SIG-M5 (cell line): Measurements from ENCODE around the gene S100A2.
"Not testable (repeated sequence)": the region's sequence is repeated elsewhere in the genome, so short reads cannot be mapped to it uniquely, and the experiment has no call there.

Source experiments
- DNase-seq: peaks from one replicate; lab custom pipeline; 2025; lab: John Stamatoyannopoulos, UW

S100A2 gene

DNA sequence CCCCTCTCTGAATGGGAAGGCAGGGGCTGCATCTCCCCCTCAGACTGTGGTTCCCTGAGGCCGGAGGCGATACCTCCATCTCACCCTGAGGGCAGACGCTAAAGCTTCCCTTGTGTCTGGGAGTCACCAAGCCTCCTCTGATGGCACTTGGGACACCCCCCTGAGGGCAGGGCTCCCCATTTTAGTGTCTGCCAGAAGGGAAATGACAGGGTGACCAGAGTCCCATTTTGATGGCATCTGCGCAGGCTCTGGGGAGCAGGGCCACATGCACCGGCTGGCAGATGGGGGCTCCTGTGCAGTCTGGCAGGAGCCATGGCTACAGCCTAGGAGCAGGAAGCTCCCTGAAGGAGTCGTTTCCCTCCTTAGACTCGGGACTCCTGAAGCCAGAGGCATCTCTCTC lies 1.7 kb downstream of the S100A2 start:
- DNase-seq, result no peak

DNA sequence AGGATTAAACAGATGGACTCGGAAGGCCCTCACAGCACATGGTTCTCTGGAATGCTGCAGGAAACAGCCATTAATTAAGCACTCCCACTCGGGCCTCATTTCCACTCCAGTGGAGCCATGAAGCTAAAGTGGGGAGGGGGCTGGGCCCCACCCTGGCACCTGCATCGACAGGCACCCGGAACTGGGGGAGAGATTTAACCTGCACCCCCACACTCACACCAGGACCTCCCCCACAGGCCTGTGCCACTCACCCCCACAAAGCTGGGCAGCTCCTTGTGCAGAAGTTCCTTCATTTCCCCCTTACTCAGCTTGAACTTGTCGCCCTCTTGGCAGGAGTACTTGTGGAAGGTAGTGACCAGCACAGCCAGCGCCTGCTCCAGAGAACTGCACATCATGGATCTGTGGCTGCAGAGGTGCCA lies 2.2 kb downstream of the S100A2 start:
- DNase-seq, result no peak

DNA sequence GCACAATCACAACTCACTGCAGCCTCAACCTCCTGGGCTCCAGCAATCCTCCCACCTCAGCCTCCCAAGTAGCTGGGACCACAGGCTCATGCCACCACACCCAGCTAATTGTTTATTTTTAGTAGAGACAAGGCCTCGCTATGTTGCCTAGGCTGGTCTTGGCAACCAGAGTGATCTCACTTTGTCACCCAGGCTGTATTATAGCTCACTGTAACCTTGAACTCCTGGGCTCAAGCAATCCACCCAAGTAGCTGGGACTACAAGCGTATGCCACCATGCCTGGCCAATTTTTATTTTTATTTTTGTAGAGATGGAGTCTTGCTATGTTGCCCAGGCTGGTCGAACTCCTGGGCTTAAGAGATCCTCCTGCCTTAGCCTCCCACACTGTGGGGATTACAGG lies 3.6 kb downstream of the S100A2 start:
- DNase-seq, result not testable (repeated sequence)

DNA sequence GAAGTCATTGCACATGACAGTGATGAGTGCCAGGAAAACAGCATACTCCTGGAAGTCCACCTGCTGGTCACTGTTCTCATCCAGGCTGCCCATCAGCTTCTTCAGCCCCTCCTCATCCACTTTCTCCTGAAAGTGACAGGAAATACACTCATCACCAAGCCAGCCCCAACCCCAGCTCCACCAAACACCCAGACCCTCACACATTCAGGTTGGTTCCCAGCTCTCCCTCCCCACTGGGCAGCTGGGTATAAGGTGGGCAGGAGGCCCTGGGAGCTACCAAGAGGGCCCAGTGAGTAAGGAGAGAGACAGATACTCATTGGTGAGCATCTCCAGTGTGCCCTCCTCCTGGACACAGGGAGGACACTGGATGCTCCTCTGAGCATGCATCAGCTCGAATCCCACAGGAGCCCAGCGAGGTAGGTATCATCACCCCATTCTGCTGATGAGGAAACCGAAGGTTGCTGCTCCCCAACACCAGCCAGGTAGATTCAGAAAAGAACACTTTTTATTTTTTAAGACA lies 4.1 kb downstream of the S100A2 start:
- no peak for DNase-seq

- no peak for DNase-seq
These were observed 4.7 kb downstream of the S100A2 start for GRCh38 chr1:153560771-153561465.

DNA sequence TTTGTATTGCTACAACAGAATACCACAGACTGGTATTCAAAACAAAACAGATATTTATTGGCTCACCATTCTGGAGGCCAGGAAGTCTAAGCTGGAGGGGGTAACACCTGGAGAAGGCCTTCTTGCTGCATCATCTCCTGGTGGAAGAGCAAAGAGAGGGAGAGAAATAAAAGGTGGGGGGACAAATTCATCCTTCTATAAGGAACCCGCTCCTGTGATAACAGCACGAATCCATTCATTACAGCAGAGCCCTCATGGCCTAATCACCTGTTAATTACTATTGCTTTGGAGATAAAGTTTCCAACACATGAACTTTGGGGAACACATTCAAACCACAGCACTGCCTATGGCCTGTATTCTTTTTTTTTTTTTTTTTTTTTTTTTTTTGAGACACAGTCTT lies 5.4 kb downstream of the S100A2 start:
- DNase-seq, result no peak

GRCh38 chr1:153557877-153558276 lies 7.8 kb downstream of the S100A2 start:
- DNase-seq, result no peak

GRCh38 chr1:153556348-153556747 lies 9.3 kb downstream of the S100A2 start:
- DNase-seq, result no peak

DNA sequence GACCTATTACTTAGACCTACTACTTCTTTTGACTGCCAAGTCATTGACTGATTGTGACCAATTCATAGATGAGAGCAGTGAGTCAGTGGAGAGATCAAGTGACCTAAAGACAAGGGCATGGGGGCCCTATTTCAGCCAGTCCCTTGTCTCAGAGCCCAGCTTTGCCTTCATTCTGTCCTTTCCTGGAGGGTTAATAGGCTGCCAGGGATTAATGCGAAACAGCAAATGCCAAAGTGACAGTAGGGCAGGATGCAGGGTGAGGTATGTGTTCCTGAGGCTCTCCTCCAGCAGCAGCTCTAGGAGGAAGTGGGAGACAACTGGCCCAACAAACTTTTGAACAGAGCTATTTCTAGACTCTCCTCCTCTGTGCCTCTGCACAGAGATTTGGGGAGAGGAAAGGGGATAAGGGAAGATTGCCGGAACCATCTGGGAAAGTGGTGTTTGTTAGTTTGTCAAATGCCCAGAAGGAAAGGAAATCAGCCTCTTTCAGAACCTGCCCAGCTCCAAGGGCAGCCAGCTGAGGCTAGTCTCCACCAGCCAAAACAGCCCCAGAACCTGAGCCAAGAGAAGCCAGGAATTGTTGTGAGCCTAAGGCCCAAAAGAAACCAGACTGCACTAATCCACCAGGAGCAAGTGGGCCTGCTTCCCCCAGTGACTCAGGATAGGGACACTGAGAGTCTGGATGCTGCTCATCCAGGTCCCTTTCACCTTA lies 11.7 kb downstream of the S100A2 start:
- no peak for DNase-seq

DNA sequence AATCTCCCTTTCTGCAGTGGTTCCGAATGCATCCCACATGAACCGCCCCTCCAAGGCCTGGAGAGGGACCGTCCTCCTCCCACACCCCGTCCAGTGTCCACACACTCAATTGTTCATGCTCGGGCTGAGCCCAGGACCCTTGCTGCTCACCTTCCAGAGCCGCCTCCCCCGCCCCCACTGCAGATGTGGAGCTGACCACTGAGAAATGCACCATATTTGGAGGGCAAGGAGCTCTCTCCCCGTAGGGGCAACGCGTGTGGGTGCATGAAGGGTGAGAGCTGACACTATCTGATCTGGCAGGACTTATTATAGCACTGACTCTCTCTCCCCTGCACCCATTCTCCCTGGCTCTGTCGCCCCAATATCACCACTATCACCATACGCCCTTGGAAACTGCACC lies 12.5 kb downstream of the S100A2 start:
- DNase-seq, result no peak

DNA sequence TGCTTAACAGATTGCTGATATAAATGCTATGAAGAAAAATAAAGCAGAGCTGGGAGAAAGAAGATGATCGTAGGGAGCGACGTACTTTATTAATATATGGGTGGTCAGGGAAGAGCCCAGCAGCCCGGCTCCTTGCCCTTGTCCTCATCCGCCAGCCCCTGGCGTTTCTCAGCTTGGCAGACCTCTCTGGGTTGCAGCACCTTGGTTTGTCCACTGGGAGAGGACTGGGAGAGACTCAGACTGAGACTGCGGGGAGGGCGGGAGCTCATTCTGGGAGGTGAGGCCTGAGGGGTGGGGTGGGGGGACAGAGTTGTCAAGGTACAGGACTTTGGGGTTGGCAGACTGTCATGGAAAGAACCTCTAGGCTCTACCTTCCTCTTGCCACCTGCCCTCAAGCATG lies 13.3 kb downstream of the S100A2 start:
- DNase-seq, result no peak

DNA sequence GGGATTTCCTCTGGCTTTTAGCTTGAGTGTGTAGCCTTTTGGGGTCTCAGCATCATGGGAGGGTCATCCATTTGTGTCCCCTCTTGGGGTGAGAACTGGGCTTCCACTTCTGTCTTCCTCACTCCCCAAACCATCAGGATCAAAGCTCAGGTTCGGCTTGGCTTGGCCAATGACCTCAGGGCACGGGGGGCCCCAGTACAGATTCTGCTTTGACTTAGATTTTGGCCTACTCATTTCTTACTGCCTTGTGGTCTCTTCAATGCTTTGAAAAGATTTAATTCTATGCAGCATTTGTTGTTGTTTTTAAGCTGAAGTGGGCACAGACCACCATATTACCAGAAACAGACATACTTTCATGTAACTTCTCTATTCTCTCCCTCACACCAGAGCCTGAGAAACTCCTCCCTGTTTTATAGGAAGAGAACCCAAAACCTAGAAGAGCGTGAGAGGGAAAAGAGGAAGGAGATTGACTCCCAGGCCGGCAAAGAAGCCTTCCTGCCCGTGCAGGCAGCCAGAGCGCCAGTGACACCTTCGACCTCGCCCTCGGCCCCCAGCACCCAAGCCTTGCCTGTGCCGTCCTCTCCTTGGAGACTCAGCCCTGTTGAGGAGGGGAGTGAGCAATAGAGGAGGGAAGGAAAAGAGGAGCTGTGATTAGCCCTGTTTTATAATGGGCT lies 14.7 kb downstream of the S100A2 start:
- peak; percentile 57 for DNase-seq

GRCh38 chr1:153550398-153550758 lies 15.3 kb downstream of the S100A2 start:
- DNase-seq, result no peak

DNA sequence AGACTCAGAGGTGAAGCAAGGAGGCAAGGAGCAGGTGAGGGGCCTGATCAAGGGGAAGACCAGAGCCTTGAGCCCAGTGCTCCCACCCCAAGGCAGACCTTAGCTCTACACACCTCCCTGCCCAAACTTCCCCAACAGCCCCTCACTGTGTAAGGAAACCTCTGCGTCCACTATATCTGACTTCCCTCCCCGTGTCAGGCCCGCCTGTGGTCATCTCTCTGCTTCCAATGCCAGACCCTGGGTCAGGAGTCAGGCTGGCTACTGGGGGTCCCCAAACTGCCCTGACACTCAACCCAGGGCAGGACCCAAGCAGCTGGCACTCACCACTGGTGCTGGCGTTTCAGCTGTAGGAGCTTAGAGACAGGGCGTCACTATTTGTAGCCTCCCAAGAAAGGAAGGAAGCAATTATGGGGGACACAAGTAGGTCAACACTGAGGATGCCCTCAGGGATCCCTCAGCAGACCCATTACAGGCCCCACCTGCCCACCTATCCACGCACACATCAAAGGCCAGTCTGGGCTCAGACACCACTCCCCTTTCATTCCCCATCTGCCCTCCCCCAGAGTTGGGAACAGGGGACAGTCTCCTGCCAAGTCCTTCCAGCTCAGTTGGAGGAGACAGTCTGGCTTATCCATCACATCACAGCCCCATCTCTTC lies 15.8 kb downstream of the S100A2 start:
- no peak for DNase-seq

GRCh38 chr1:153548722-153549688 lies 16.6 kb downstream of the S100A2 start, which contains the start of gene S100A3:
S100A3 (minus strand) TSS chr1:153549258; CDS start chr1:153548485, 773 bp downstream.
- no peak for DNase-seq

DNA sequence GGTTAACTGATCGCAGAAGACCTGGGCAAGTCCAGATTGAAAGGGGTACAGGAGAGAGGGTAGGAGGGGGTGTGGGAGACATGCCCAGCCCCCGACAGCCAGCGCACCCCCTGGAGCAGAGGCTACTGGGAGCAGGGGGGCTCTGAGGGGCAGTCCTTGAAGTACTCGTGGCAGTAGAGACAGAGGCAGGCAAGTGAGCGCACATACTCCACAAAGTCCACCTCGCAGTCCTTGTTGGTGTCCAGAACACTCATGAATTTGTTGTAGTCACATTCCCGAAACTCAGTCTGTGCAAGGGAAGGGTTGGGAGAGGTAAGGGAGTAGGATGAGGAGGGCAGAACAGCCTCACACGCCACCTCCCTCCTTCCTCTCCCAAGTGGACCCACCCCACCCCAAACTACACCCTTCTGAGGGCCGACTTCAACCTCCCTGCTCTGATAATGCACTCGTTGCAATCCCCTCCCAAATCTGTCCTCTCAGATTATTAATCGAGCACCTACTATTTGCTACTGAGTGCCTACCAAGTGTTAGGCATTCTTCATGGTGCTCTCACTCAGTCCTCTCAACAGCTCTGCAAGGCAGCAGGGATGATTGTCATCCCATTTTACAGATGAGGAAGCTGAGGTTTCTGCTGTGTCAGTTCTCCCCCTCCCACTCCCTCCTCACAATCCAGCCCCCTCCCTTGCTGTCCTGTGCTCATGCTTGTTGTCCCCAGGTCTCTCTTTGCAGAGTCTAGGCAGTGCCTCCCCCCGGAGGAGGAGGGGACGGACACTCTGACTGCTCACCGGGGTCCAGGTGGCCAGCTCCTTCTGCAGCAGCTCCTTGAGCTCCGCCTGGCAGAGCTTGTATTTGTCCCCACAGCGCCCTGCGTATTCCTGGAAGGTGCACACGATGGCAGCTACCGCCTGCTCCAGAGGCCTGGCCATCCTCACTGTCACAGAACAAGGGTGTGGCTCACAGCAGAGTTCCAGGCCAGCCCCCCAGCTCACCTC lies 17.8 kb downstream of the S100A2 start:
- DNase-seq, result no peak

DNA sequence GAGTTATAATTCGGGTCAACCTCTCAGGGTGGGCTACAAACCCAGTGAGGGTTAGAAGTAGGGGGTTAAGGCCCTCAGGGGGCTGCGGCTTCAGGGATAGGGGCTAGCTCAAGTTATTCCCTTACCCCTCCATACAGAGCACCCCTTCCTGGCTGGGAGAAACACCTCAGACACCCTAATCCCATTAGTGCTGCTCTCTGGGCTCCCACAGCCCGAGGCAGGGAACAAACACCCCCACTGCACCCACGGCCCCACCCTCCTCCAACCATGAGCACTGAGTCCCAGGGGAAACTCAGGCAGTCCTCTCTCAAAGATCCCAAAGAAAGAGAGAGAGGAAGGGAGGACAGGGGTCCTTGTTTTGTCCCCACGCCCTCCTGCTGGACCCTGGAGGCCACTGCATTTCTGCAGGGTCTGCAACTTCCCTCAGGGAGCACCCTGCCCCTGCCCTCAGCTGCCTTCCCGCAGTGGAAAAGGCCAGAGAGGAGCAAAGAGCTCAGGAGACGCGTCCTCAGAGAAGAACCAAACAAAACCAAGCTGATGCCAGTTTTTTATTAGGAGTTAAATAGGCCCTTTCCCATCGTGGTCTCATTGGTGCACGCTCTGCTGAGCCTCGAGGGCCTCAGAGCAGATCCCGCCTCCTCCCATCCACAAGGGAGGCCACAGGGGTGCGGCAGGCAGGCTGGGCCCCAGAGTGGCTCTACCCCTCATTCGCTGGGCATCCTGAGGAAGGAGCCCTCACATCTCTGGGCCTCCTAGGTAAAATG lies 18.7 kb downstream of the S100A2 start:
- DNase-seq, result no peak

DNA sequence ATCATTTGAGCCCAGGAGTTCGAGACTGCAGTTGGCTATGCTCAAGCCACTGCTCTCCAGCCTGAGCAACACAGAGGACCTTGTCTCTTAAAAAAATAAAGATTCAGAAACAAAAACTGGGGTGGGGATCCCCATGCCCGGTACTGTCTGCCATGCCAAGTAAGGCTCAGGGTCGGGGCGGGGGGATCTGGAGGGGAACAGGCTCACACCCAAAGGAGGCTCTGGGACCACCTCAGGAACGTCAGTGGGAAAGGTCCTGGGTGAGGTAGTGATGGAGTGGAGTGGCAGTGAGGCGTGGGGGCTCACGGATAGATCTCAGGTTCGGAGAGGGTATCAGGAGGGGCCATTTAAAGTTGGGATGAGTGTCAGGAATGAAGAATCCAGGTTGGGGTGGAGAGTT lies 19.3 kb downstream of the S100A2 start:
- no peak for DNase-seq
